HEK293 (cell line): ENCODE results near the gene NOVA2.

ENCODE experiments used
- CTCF ChIA-PET: fragments of 350-600 bp; formaldehyde crosslinking; extraction: SDS; loops from one replicate; lab custom pipeline; 2021; ENCODE audit warnings: antibody characterized with exemption; lab: Yijun Ruan, JAX
- POLR2A ChIA-PET: fragments of 300-600 bp; formaldehyde crosslinking; extraction: SDS; loops from one replicate; lab custom pipeline; 2020; ENCODE audit warnings: antibody characterized with exemption, inconsistent platforms; lab: Yijun Ruan, JAX
- H3K27ac ChIP-seq: fragments of 200-500 bp; sonication (Bioruptor generic); 2 replicates; pipeline ENCODE4 v1.5.1; 2014; ENCODE audit warnings: low read depth, low read length, control low read depth, inconsistent platforms; ENCODE audit errors: extremely low read depth
- H3K36me3 ChIP-seq, 2 experiments: fragments of 200-500 bp in 1 of 2; sonication (Bioruptor generic) in 1 of 2; 1 replicate in 1 of 2; 2 replicates in 1 of 2; pipeline ENCODE4 v1.5.1; 2014 to 2017; ENCODE audit warnings: inconsistent platforms in 2 of 2, low read length in 2 of 2; ENCODE audit not compliant: control insufficient read depth in 2 of 2, insufficient read depth in 1 of 2
- H3K4me1 ChIP-seq: fragments of 200-500 bp; sonication (Bioruptor generic); 2 replicates; pipeline ENCODE4 v1.5.1; 2014; ENCODE audit warnings: mild to moderate bottlenecking, low read length, inconsistent platforms; ENCODE audit not compliant: control insufficient read depth, insufficient read depth
- H3K4me3 ChIP-seq: 2 replicates; pipeline ENCODE4 v1.5.1; 2011; ENCODE audit warnings: low read depth, mild to moderate bottlenecking, control low read depth, low read length, moderate library complexity
- H3K9me3 ChIP-seq: fragments of 200-500 bp; sonication (Bioruptor generic); 2 replicates; pipeline ENCODE4 v1.5.1; 2014; ENCODE audit warnings: low read depth, low read length, inconsistent platforms; ENCODE audit not compliant: control insufficient read depth, insufficient read depth
- BCL11A ChIP-seq: fragments of 450-650 bp; formaldehyde crosslinking; IDR thresholded peaks from 2 replicates; pipeline ENCODE4 v1.5.1; 2016; ENCODE audit warnings: low read depth, missing biosample characterization, missing genetic modification characterization
- BCL6B ChIP-seq: fragments of 450-650 bp; formaldehyde crosslinking; IDR thresholded peaks from 2 replicates; pipeline ENCODE4 v1.5.1; 2017; ENCODE audit warnings: missing biosample characterization, missing genetic modification characterization
- CTCF ChIP-seq: fragments of 450-650 bp; formaldehyde crosslinking; IDR thresholded peaks from 2 replicates; pipeline ENCODE4 v1.5.1; 2016; ENCODE audit warnings: missing biosample characterization, missing genetic modification characterization
- GLI2 ChIP-seq: fragments of 450-650 bp; formaldehyde crosslinking; IDR thresholded peaks from 2 replicates; pipeline ENCODE4; 2017; ENCODE audit warnings: missing biosample characterization, missing genetic modification characterization, low read depth, borderline replicate concordance
- INSM2 ChIP-seq: fragments of 450-650 bp; formaldehyde crosslinking; IDR thresholded peaks from 2 replicates; pipeline ENCODE4 v1.5.1; 2016; ENCODE audit warnings: missing biosample characterization, missing genetic modification characterization
- MZF1 ChIP-seq: fragments of 450-650 bp; formaldehyde crosslinking; IDR thresholded peaks from 2 replicates; pipeline ENCODE4 v1.5.1; 2017; ENCODE audit warnings: missing biosample characterization, missing genetic modification characterization, borderline replicate concordance
- PRDM1 ChIP-seq: fragments of 450-650 bp; formaldehyde crosslinking; IDR thresholded peaks from 2 replicates; pipeline ENCODE4; 2016; ENCODE audit warnings: missing biosample characterization, missing genetic modification characterization
- SP2 ChIP-seq: fragments of 450-650 bp; formaldehyde crosslinking; IDR thresholded peaks from 2 replicates; pipeline ENCODE4 v1.5.1; 2016; ENCODE audit warnings: missing biosample characterization, missing genetic modification characterization
- SP3 ChIP-seq: fragments of 450-650 bp; formaldehyde crosslinking; IDR thresholded peaks from 2 replicates; pipeline ENCODE4 v1.5.1; 2016; ENCODE audit warnings: missing biosample characterization, missing genetic modification characterization
- ZBTB11 ChIP-seq: fragments of 450-650 bp; formaldehyde crosslinking; conservative IDR thresholded peaks from 2 replicates; pipeline ENCODE4 v1.5.1; 2016; ENCODE audit warnings: low read depth, missing biosample characterization, missing genetic modification characterization
- ZFP69B ChIP-seq: fragments of 450-650 bp; formaldehyde crosslinking; IDR thresholded peaks from 2 replicates; pipeline ENCODE4 v1.5.1; 2016; ENCODE audit warnings: missing biosample characterization, missing genetic modification characterization
- ZNF157 ChIP-seq: fragments of 450-650 bp; formaldehyde crosslinking; IDR thresholded peaks from 2 replicates; pipeline ENCODE4 v1.5.1; 2016; ENCODE audit warnings: missing biosample characterization, missing genetic modification characterization
- ZNF174 ChIP-seq: fragments of 450-650 bp; formaldehyde crosslinking; IDR thresholded peaks from 2 replicates; pipeline ENCODE4 v1.5.0; 2017; ENCODE audit warnings: missing biosample characterization, mild to moderate bottlenecking, missing genetic modification characterization
- ZNF18 ChIP-seq: fragments of 450-650 bp; formaldehyde crosslinking; IDR thresholded peaks from 2 replicates; pipeline ENCODE4 v1.5.1; 2016; ENCODE audit warnings: missing biosample characterization, missing genetic modification characterization
- ZNF24 ChIP-seq: fragments of 450-650 bp; formaldehyde crosslinking; IDR thresholded peaks from 2 replicates; pipeline ENCODE4 v1.5.1; 2016; ENCODE audit warnings: missing biosample characterization, missing genetic modification characterization
- ZNF335 ChIP-seq: fragments of 450-650 bp; formaldehyde crosslinking; conservative IDR thresholded peaks from 2 replicates; pipeline ENCODE4 v1.5.1; 2016; ENCODE audit warnings: missing biosample characterization, missing genetic modification characterization
- ZNF354C ChIP-seq: fragments of 450-650 bp; formaldehyde crosslinking; IDR thresholded peaks from 2 replicates; pipeline ENCODE4 v1.5.1; 2016; ENCODE audit warnings: missing biosample characterization, missing genetic modification characterization, low read depth, borderline replicate concordance
- ZNF366 ChIP-seq: fragments of 450-650 bp; formaldehyde crosslinking; conservative IDR thresholded peaks from 2 replicates; pipeline ENCODE4 v1.5.1; 2016; ENCODE audit warnings: missing biosample characterization, missing genetic modification characterization
- ZNF37A ChIP-seq: fragments of 450-650 bp; IDR thresholded peaks from 2 replicates; pipeline ENCODE4 v1.5.1; 2018; ENCODE audit warnings: missing biosample characterization, missing genetic modification characterization
- ZNF423 ChIP-seq: fragments of 450-650 bp; formaldehyde crosslinking; IDR thresholded peaks from 2 replicates; pipeline ENCODE4 v1.5.1; 2016; ENCODE audit warnings: missing biosample characterization, missing genetic modification characterization
- ZNF510 ChIP-seq: fragments of 450-650 bp; formaldehyde crosslinking; IDR thresholded peaks from 2 replicates; pipeline ENCODE4 v1.5.1; 2018; ENCODE audit warnings: mild to moderate bottlenecking, missing genetic modification characterization, missing biosample characterization; ENCODE audit not compliant: insufficient replicate concordance
- ZNF596 ChIP-seq: fragments of 450-650 bp; IDR thresholded peaks from 2 replicates; pipeline ENCODE4 v1.5.0; 2018; ENCODE audit warnings: missing biosample characterization, mild to moderate bottlenecking, missing genetic modification characterization, moderate library complexity
- ZNF623 ChIP-seq: fragments of 450-650 bp; formaldehyde crosslinking; IDR thresholded peaks from 2 replicates; pipeline ENCODE4 v1.5.1; 2016; ENCODE audit warnings: missing biosample characterization, missing genetic modification characterization
- ZNF645 ChIP-seq: fragments of 450-650 bp; formaldehyde crosslinking; IDR thresholded peaks from 2 replicates; pipeline ENCODE4; 2016; ENCODE audit warnings: missing biosample characterization, missing genetic modification characterization
- ZNF670 ChIP-seq: fragments of 450-650 bp; formaldehyde crosslinking; IDR thresholded peaks from 2 replicates; pipeline ENCODE4 v1.5.1; 2016; ENCODE audit warnings: missing biosample characterization, missing genetic modification characterization, low read depth
- ZNF707 ChIP-seq: fragments of 450-650 bp; formaldehyde crosslinking; IDR thresholded peaks from 2 replicates; pipeline ENCODE4 v1.5.1; 2016; ENCODE audit warnings: missing biosample characterization, missing genetic modification characterization
- ZNF791 ChIP-seq: fragments of 450-650 bp; formaldehyde crosslinking; IDR thresholded peaks from 2 replicates; pipeline ENCODE4 v1.5.1; 2016; ENCODE audit warnings: missing biosample characterization, missing genetic modification characterization

Gene NOVA2

GRCh38 chr19:45973553-45974338, at the start of gene NOVA2:
TSS of gene NOVA2 (minus strand) at chr19:45973865. CDS start at chr19:45973351, 514 bp downstream.
- H3K9me3 ChIP-seq: no peaks in the 10 kb centered on the region
- no peaks in the 10 kb centered on the region for H3K36me3 ChIP-seq
- H3K4me3 ChIP-seq: peak within 1 kb of the TSS; percentile 49
- POLR2A ChIA-PET: interaction anchor here (0.8 to 1.5 kb wide), 4 partner anchors 21 to 440 kb away, joined by 3 to 7 read pairs (median 4); partner anchors contain the start of genes CCDC61 and CCDC8
- no peaks in the 10 kb centered on the region for H3K4me1 ChIP-seq
- no peak within 1 kb of the TSS for H3K27ac ChIP-seq
- CTCF ChIA-PET: interaction anchor here (0.5 to 0.9 kb wide), 3 partner anchors 36 to 422 kb away, joined by 3 to 4 read pairs (median 3); no protein-coding TSS in a partner anchor
- TF ChIP-seq ZNF670 (tag by site-specific recombination): no peak
- TF ChIP-seq ZNF174: no peak
- TF ChIP-seq BCL11A (tag by site-specific recombination): no peak
- TF ChIP-seq ZNF645 (tag by site-specific recombination): no peak
- TF ChIP-seq SP2 (tag by site-specific recombination): peak; percentile 36; the same call in 1 of the 2 replicates
- no peak for TF ChIP-seq ZNF37A
- TF ChIP-seq ZNF596: no peak
- no peak for TF ChIP-seq MZF1 (tag by site-specific recombination)
- TF ChIP-seq ZNF354C (tag by site-specific recombination): no peak
- TF ChIP-seq BCL6B (tag by site-specific recombination): no peak
- TF ChIP-seq ZNF366: no peak
- TF ChIP-seq ZNF18 (tag by site-specific recombination): no peak
- no peak for TF ChIP-seq ZNF707
- no peak for TF ChIP-seq ZNF157 (tag by site-specific recombination)
- TF ChIP-seq CTCF (tag by site-specific recombination): no peak
- TF ChIP-seq ZNF24 (tag by site-specific recombination): no peak
- TF ChIP-seq ZNF623: no peak
- no peak for TF ChIP-seq ZNF510 (tag by site-specific recombination)
- TF ChIP-seq ZNF423 (tag by site-specific recombination): no peak
- no peak for TF ChIP-seq ZBTB11
- TF ChIP-seq ZFP69B (tag by site-specific recombination): no peak
- no peak for TF ChIP-seq PRDM1 (tag by site-specific recombination)
- TF ChIP-seq GLI2 (tag by site-specific recombination): no peak
- TF ChIP-seq INSM2: no peak
- peak; percentile 62 for TF ChIP-seq ZNF335 (tag by site-specific recombination)
- TF ChIP-seq SP3 (tag by site-specific recombination): peak; percentile 62
- TF ChIP-seq ZNF791 (tag by site-specific recombination): no peak
